Neural cell (in vitro differentiated cells): ENCODE data around the gene MRPL1.

Experiments used
- EP300 ChIP-seq: fragments of 450-650 bp; conservative IDR thresholded peaks from 2 replicates; pipeline ENCODE4 v1.6.1; 2014; ENCODE audit warnings: antibody characterized with exemption, mild to moderate bottlenecking, moderate library complexity; ENCODE audit not compliant: poor library complexity, severe bottlenecking
- MXI1 ChIP-seq: fragments of 450-650 bp; conservative IDR thresholded peaks from 2 replicates; pipeline ENCODE4 v1.6.1; 2014; ENCODE audit warnings: antibody characterized with exemption, mild to moderate bottlenecking; ENCODE audit not compliant: poor library complexity, severe bottlenecking
- POLR2AphosphoS5 ChIP-seq: IDR thresholded peaks from 2 replicates; pipeline ENCODE4 v1.6.1; 2012
- TF ChIP-seq, protein P1 (sequence below): fragments of 450-650 bp; IDR thresholded peaks from 2 replicates; pipeline ENCODE4 v1.5.1; 2014; ENCODE audit warnings: antibody characterized with exemption, mild to moderate bottlenecking, moderate library complexity; ENCODE audit not compliant: poor library complexity, severe bottlenecking

DNA sequence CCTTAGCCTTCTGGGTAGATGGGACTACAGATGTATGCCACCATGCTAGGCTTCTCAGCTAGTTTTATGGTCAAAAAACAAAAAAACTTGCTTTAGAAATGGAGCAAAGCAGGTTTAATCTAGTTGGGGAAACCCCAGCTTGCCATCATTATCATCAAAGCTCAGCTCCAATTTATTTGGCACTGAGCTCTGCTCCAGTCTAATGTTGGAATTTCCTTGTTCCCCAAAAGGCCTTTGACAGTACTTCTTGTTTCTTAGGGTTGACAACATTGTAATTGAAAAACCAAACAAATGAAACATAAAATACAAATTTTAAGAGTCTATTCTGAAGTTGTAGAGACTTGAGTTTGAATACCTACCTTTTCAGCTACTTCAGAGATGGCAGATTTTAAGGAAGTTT is 48.0 kb downstream of the MRPL1 start:
- TF ChIP-seq, protein P1, sequence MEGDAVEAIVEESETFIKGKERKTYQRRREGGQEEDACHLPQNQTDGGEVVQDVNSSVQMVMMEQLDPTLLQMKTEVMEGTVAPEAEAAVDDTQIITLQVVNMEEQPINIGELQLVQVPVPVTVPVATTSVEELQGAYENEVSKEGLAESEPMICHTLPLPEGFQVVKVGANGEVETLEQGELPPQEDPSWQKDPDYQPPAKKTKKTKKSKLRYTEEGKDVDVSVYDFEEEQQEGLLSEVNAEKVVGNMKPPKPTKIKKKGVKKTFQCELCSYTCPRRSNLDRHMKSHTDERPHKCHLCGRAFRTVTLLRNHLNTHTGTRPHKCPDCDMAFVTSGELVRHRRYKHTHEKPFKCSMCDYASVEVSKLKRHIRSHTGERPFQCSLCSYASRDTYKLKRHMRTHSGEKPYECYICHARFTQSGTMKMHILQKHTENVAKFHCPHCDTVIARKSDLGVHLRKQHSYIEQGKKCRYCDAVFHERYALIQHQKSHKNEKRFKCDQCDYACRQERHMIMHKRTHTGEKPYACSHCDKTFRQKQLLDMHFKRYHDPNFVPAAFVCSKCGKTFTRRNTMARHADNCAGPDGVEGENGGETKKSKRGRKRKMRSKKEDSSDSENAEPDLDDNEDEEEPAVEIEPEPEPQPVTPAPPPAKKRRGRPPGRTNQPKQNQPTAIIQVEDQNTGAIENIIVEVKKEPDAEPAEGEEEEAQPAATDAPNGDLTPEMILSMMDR: no peak
- TF ChIP-seq MXI1 (no peak), EP300 (no peak), POLR2AphosphoS5 (no peak)
